ENCODE results near the gene KIF20B. TPM values are rescaled to one million over a fixed set of nuclear protein-coding genes. Genes with fewer than 3 reads are reported as not detected.
A peak's percentile ranks its signal among the peaks of the same experiment; 100 is the strongest.

KIF20B gene
- 50.2 TPM for total RNA-seq (2021; ENCODE audit: unreplicated experiment)
- 3.8 and 8.3 TPM in 2 replicates for polyA plus RNA-seq (2012)
- percentile 90 among the genes with signal in this experiment for Bru-seq, nascent RNA
- percentile 76 among the genes with signal in this experiment for BruChase-seq, experiment 1, labeled RNA remaining after a 6-hour chase
- BruChase-seq, experiment 2, labeled RNA remaining after a 2-hour chase = percentile 79 among the genes with signal in this experiment
- long read RNA-seq, partial matches to known transcripts = 69 of 86 reads
- long read RNA-seq, other reads (novel, unspliced or antisense) = 17 of 86 reads

GRCh38 chr10:89701242-89702120 lies at the start of gene KIF20B:
TSS of gene KIF20B (plus strand) at chr10:89701590. CDS start at chr10:89705295, 3,705 bp downstream.
- Histone ChIP-seq H3K9me3 (ENCODE audit: control insufficient read depth in 1 of 2, insufficient read depth in 1 of 2, low read depth in 1 of 2, low read length in 2 of 2) (no peaks in the 10 kb centered on the region), H3K27me3 (ENCODE audit: insufficient read depth, low read length) (no peaks in the 10 kb centered on the region), H2AFZ (ENCODE audit: low read depth, low read length, poor library complexity, severe bottlenecking) (peak within 1 kb of the TSS; percentile 3), H3K9me2 (ENCODE audit: insufficient read depth) (no peaks in the 10 kb centered on the region), H3K4me2 (ENCODE audit: low read length) (peak within 1 kb of the TSS; percentile 83), H3K4me3 (replicated peaks in 1 of 2; ENCODE audit: low read depth in 1 of 2, low read length in 2 of 2) (peak within 1 kb of the TSS; percentile 69 to 95), H4K20me1 (ENCODE audit: insufficient read depth) (no peaks in the 10 kb centered on the region), H3K36me3 (ENCODE audit: control insufficient read depth in 1 of 2, insufficient read depth in 2 of 2, low read length in 2 of 2) (peaks cover 0 to 10% of the 10 kb centered on the region in 2 experiments; a peak in 1 of 4 replicates), H3K9ac (ENCODE audit: low read length) (peak within 1 kb of the TSS; percentile 86), H3K27ac (ENCODE audit: low read depth, low read length) (peak within 1 kb of the TSS; percentile 59), H3K79me2 (ENCODE audit: insufficient read depth, low read length) (peaks cover 51% of the 10 kb centered on the region), H3K4me1 (ENCODE audit: control insufficient read depth in 1 of 2, insufficient read depth in 2 of 2, low read length in 2 of 2) (peaks cover 9 to 22% of the 10 kb centered on the region in 2 experiments)
- BruUV-seq (replicated peaks) = TSS peak; percentile 76
- ChIA-PET RAD21 (ENCODE audit: low non-redundant PET in 1 of 2, low total read pairs in 2 of 2, uncharacterized antibody in 2 of 2, unreplicated experiment in 2 of 2) (no interaction called here), CTCF (interaction anchor here (0.9 kb wide), 1 partner anchor 9 kb away, joined by 3 read pairs; no protein-coding TSS in a partner anchor), POLR2A (interaction anchor here (0.8 to 1.3 kb wide), 17 partner anchors 10 to 267 kb away, joined by 3 to 9 read pairs (median 3); no protein-coding TSS in a partner anchor)
- DNase-seq (ENCODE audit: low read depth, low spot score) (peak; percentile 93), ATAC-seq (peak; percentile 98)
- intact Hi-C loops (cut with micrococcal nuclease) = no loop called here
- TF ChIP-seq ZNF274 (IDR thresholded peaks at IDR 0.05; ENCODE audit: low read depth, low read length) (no peak), EZH2 (IDR thresholded peaks at IDR 0.05) (no peak), TCF7L2 (IDR thresholded peaks at IDR 0.05; ENCODE audit: borderline replicate concordance, extremely low read depth, insufficient read depth, insufficient read length) (no peak), SIN3A (IDR thresholded peaks at IDR 0.05; ENCODE audit: low read depth) (peak; percentile 99), CEBPB (IDR thresholded peaks at IDR 0.05; ENCODE audit: low read depth) (no peak), ELF1 (IDR thresholded peaks at IDR 0.05; ENCODE audit: borderline replicate concordance, low read depth) (0 out of 2 replicates have a peak, but pooled peaks have one; percentile 40), ZBTB33 (IDR thresholded peaks at IDR 0.05; ENCODE audit: extremely low read depth, insufficient replicate concordance, low read length) (peak; percentile 58), EGR1 (IDR thresholded peaks at IDR 0.05; ENCODE audit: low read depth) (peak; percentile 65), SRF (IDR thresholded peaks at IDR 0.05; ENCODE audit: low read depth) (no peak; the same call in 1 of the 2 replicates), ZFX (IDR thresholded peaks at IDR 0.05) (0 out of 2 replicates have a peak, but pooled peaks have one; percentile 26), POLR2AphosphoS5 (IDR thresholded peaks at IDR 0.05; ENCODE audit: low read depth, low read length) (peak; percentile 91), REST (IDR thresholded peaks at IDR 0.05; ENCODE audit: low read depth) (no peak), JUND (IDR thresholded peaks at IDR 0.05) (peak; percentile 30; the same call in 1 of the 2 replicates), CBX3 (IDR thresholded peaks at IDR 0.05; ENCODE audit: low read depth) (peak; percentile 87), FOSL1 (IDR thresholded peaks at IDR 0.05; ENCODE audit: low read depth) (peak; percentile 39; the same call in 1 of the 2 replicates), ATF3 (IDR thresholded peaks at IDR 0.05) (no peak), POLR2A (IDR thresholded peaks at IDR 0.05; ENCODE audit: borderline replicate concordance, extremely low read depth, insufficient read depth, insufficient read length) (peak; percentile 78), EZH2phosphoT487 (IDR thresholded peaks at IDR 0.05; ENCODE audit: borderline replicate concordance) (no peak)
